HEK293 (cell line): Measurements from ENCODE around the gene ICAM1.

ENCODE experiments used
- CTCF ChIA-PET: fragments of 350-600 bp; formaldehyde crosslinking; extraction: SDS; loops from one replicate; lab custom pipeline; 2021; ENCODE audit warnings: antibody characterized with exemption; lab: Yijun Ruan, JAX
- POLR2A ChIA-PET: fragments of 300-600 bp; formaldehyde crosslinking; extraction: SDS; loops from one replicate; lab custom pipeline; 2020; ENCODE audit warnings: antibody characterized with exemption, inconsistent platforms; lab: Yijun Ruan, JAX
- H3K27ac ChIP-seq: fragments of 200-500 bp; sonication (Bioruptor generic); 2 replicates; pipeline ENCODE4 v1.5.1; 2014; ENCODE audit warnings: low read depth, low read length, control low read depth, inconsistent platforms; ENCODE audit errors: extremely low read depth
- H3K36me3 ChIP-seq, 2 experiments: fragments of 200-500 bp in 1 of 2; sonication (Bioruptor generic) in 1 of 2; 1 replicate in 1 of 2; 2 replicates in 1 of 2; pipeline ENCODE4 v1.5.1; 2014 to 2017; ENCODE audit warnings: inconsistent platforms in 2 of 2, low read length in 2 of 2; ENCODE audit not compliant: control insufficient read depth in 2 of 2, insufficient read depth in 1 of 2
- H3K4me1 ChIP-seq: fragments of 200-500 bp; sonication (Bioruptor generic); 2 replicates; pipeline ENCODE4 v1.5.1; 2014; ENCODE audit warnings: mild to moderate bottlenecking, low read length, inconsistent platforms; ENCODE audit not compliant: control insufficient read depth, insufficient read depth
- H3K4me3 ChIP-seq: 2 replicates; pipeline ENCODE4 v1.5.1; 2011; ENCODE audit warnings: low read depth, mild to moderate bottlenecking, control low read depth, low read length, moderate library complexity
- H3K9me3 ChIP-seq: fragments of 200-500 bp; sonication (Bioruptor generic); 2 replicates; pipeline ENCODE4 v1.5.1; 2014; ENCODE audit warnings: low read depth, low read length, inconsistent platforms; ENCODE audit not compliant: control insufficient read depth, insufficient read depth
- HOXC10 ChIP-seq: sonication (generic); formaldehyde crosslinking; IDR thresholded peaks from 2 replicates; pipeline ENCODE4 v1.8.1; 2023; ENCODE audit warnings: mild to moderate bottlenecking, missing genetic modification reagents
- KLF1 ChIP-seq: fragments of 450-650 bp; formaldehyde crosslinking; IDR thresholded peaks from 2 replicates; pipeline ENCODE4 v1.5.1; 2016; ENCODE audit warnings: missing biosample characterization, missing genetic modification characterization
- KLF16 ChIP-seq: fragments of 450-650 bp; formaldehyde crosslinking; IDR thresholded peaks from 2 replicates; pipeline ENCODE4 v1.5.1; 2017; ENCODE audit warnings: missing biosample characterization, missing genetic modification characterization
- KLF8 ChIP-seq: fragments of 450-650 bp; formaldehyde crosslinking; IDR thresholded peaks from 2 replicates; pipeline ENCODE4 v1.5.1; 2016; ENCODE audit warnings: missing biosample characterization, missing genetic modification characterization
- KLF9 ChIP-seq: fragments of 450-650 bp; formaldehyde crosslinking; IDR thresholded peaks from 2 replicates; pipeline ENCODE4 v1.5.1; 2016; ENCODE audit warnings: missing biosample characterization, missing genetic modification characterization, low read depth
- SP3 ChIP-seq: fragments of 450-650 bp; formaldehyde crosslinking; IDR thresholded peaks from 2 replicates; pipeline ENCODE4 v1.5.1; 2016; ENCODE audit warnings: missing biosample characterization, missing genetic modification characterization
- ZIC2 ChIP-seq: fragments of 450-650 bp; formaldehyde crosslinking; IDR thresholded peaks from 2 replicates; pipeline ENCODE4 v1.5.1; 2016; ENCODE audit warnings: missing biosample characterization, missing genetic modification characterization
- ZNF16 ChIP-seq: fragments of 450-650 bp; formaldehyde crosslinking; IDR thresholded peaks from 2 replicates; pipeline ENCODE4 v1.5.1; 2016; ENCODE audit warnings: low read depth, missing biosample characterization, missing genetic modification characterization
- ZNF24 ChIP-seq: fragments of 450-650 bp; formaldehyde crosslinking; IDR thresholded peaks from 2 replicates; pipeline ENCODE4 v1.5.1; 2016; ENCODE audit warnings: missing biosample characterization, missing genetic modification characterization
- ZNF391 ChIP-seq: fragments of 450-650 bp; formaldehyde crosslinking; IDR thresholded peaks from 2 replicates; pipeline ENCODE4 v1.5.1; 2016; ENCODE audit warnings: low read depth, missing biosample characterization, missing genetic modification characterization, borderline replicate concordance
- ZNF394 ChIP-seq: fragments of 450-650 bp; formaldehyde crosslinking; IDR thresholded peaks from 2 replicates; pipeline ENCODE4 v1.5.1; 2016; ENCODE audit warnings: missing biosample characterization, missing genetic modification characterization, mild to moderate bottlenecking, moderate library complexity, borderline replicate concordance
- TF ChIP-seq, protein P1 (sequence below): fragments of 450-650 bp; formaldehyde crosslinking; IDR thresholded peaks from 2 replicates; pipeline ENCODE4 v1.5.1; 2016; ENCODE audit warnings: missing biosample characterization, missing genetic modification characterization
- TF ChIP-seq, protein P2 (sequence below): fragments of 450-650 bp; formaldehyde crosslinking; IDR thresholded peaks from 2 replicates; pipeline ENCODE4 v1.5.1; 2016; ENCODE audit warnings: missing biosample characterization, missing genetic modification characterization

Gene ICAM1

DNA sequence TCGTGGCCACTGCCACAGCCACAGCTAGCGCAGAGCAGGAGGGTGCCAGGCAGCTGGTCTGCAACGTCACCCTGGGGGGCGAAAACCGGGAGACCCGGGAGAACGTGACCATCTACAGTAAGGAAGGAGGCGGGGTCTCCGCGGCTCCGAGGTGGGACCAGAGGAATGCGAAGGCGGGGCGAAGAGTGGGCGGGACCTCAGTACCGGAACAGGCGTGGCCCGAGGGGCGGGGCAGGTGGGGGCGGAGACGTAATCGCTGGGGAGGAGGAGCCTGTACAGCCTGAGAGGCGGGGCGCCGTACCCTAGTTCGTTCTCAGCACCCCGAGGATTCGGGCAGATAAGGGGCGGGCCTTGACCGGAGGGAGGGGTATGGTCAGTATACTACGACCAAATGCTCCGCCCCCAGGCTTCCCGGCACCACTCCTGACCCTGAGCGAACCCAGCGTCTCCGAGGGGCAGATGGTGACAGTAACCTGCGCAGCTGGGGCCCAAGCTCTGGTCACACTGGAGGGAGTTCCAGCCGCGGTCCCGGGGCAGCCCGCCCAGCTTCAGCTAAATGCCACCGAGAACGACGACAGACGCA, 21.4 kb downstream of the ICAM1 start (continued):
- TF ChIP-seq, protein P1, sequence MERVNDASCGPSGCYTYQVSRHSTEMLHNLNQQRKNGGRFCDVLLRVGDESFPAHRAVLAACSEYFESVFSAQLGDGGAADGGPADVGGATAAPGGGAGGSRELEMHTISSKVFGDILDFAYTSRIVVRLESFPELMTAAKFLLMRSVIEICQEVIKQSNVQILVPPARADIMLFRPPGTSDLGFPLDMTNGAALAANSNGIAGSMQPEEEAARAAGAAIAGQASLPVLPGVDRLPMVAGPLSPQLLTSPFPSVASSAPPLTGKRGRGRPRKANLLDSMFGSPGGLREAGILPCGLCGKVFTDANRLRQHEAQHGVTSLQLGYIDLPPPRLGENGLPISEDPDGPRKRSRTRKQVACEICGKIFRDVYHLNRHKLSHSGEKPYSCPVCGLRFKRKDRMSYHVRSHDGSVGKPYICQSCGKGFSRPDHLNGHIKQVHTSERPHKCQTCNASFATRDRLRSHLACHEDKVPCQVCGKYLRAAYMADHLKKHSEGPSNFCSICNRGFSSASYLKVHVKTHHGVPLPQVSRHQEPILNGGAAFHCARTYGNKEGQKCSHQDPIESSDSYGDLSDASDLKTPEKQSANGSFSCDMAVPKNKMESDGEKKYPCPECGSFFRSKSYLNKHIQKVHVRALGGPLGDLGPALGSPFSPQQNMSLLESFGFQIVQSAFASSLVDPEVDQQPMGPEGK (tag by site-specific recombination), result peak; percentile 83
- TF ChIP-seq KLF8 (tag by site-specific recombination), result peak; percentile 96
- peak; percentile 96 for TF ChIP-seq SP3 (tag by site-specific recombination)
- TF ChIP-seq ZIC2 (tag by site-specific recombination), result peak; percentile 42; the same call in 1 of the 2 replicates
- peak; percentile 43; the same call in 1 of the 2 replicates for TF ChIP-seq KLF16 (tag by site-specific recombination)

DNA sequence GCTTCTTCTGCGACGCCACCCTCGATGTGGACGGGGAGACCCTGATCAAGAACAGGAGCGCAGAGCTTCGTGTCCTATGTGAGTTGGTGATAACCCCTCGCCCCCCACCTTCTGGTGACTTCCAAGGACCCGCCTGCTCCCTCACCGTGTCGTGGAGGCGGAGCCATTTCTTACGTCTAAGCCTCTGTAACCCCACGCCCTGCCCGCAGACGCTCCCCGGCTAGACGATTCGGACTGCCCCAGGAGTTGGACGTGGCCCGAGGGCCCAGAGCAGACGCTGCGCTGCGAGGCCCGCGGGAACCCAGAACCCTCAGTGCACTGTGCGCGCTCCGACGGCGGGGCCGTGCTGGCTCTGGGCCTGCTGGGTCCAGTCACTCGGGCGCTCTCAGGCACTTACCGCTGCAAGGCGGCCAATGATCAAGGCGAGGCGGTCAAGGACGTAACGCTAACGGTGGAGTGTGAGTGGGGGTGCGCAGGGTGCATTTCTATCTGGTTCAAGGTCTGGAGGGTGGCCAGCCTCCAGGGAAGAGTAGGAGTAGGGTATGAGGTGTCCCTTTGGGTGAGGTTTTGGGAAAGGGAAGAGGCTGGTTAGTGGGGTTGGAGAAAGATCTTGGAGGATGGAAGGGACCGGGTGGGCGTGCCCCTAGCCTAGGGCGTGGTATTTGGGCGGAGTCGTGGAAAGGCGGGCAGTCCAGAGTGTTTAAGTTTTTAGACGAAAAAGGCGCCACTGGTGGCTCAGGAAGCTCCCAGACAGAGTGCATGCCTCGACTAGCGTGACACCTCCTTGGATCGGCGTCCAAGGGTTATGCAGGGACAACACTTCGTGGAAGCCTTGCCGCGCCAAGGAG, 22.1 kb downstream of the ICAM1 start:
- Histone ChIP-seq H3K4me1 (peaks cover 4% of the 10 kb centered on the region; the same call in 1 of the 2 replicates), H3K4me3 (peak overlapping the region; percentile 43), H3K36me3 (peaks cover 0 to 5% of the 10 kb centered on the region in 2 experiments; a peak in 1 of 3 replicates), H3K9me3 (no peaks in the 10 kb centered on the region), H3K27ac (no peak overlapping the region)
- POLR2A ChIA-PET, result no interaction called here
- CTCF ChIA-PET, result interaction anchor here (1.9 kb wide), 2 partner anchors 34 to 43 kb away, joined by 4 to 6 read pairs; no protein-coding TSS in a partner anchor
- TF ChIP-seq HOXC10, result no peak
- peak; percentile 53 for TF ChIP-seq KLF9
- peak; percentile 95 for TF ChIP-seq KLF1
- TF ChIP-seq KLF8 (tag by site-specific recombination), result peak; percentile 93

- CTCF ChIA-PET, result no interaction called here
- no peak overlapping the region for H3K27ac ChIP-seq
Measured at GRCh38 chr19:10293637-10294367, 22.9 kb downstream of the ICAM1 start.

More at GRCh38 chr19:10293637-10294367, 22.9 kb downstream of the ICAM1 start:
- no peak overlapping the region for H3K4me3 ChIP-seq
- H3K36me3 ChIP-seq, result peaks cover 0 to 5% of the 10 kb centered on the region in 2 experiments; a peak in 1 of 3 replicates
- H3K4me1 ChIP-seq, result peaks cover 4% of the 10 kb centered on the region; the same call in 1 of the 2 replicates
- TF ChIP-seq ZNF16 (tag by site-specific recombination) (no peak), ZNF391 (tag by site-specific recombination) (no peak), ZNF394 (tag by site-specific recombination) (no peak), ZNF24 (tag by site-specific recombination) (no peak)
- TF ChIP-seq, protein P2, sequence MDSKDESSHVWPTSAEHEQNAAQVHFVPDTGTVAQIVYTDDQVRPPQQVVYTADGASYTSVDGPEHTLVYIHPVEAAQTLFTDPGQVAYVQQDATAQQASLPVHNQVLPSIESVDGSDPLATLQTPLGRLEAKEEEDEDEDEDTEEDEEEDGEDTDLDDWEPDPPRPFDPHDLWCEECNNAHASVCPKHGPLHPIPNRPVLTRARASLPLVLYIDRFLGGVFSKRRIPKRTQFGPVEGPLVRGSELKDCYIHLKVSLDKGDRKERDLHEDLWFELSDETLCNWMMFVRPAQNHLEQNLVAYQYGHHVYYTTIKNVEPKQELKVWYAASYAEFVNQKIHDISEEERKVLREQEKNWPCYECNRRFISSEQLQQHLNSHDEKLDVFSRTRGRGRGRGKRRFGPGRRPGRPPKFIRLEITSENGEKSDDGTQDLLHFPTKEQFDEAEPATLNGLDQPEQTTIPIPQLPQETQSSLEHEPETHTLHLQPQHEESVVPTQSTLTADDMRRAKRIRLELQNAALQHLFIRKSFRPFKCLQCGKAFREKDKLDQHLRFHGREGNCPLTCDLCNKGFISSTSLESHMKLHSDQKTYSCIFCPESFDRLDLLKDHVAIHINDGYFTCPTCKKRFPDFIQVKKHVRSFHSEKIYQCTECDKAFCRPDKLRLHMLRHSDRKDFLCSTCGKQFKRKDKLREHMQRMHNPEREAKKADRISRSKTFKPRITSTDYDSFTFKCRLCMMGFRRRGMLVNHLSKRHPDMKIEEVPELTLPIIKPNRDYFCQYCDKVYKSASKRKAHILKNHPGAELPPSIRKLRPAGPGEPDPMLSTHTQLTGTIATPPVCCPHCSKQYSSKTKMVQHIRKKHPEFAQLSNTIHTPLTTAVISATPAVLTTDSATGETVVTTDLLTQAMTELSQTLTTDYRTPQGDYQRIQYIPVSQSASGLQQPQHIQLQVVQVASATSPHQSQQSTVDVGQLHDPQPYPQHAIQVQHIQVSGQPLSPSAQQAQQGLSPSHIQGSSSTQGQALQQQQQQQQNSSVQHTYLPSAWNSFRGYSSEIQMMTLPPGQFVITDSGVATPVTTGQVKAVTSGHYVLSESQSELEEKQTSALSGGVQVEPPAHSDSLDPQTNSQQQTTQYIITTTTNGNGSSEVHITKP (tag by site-specific recombination), result no peak
- H3K9me3 ChIP-seq, result no peaks in the 10 kb centered on the region
- POLR2A ChIA-PET, result no interaction called here
